Astrocyte (in vitro differentiated cells and primary cell): ENCODE measurements around the gene TFRC. TPM values are rescaled to one million over a fixed set of nuclear protein-coding genes. Genes with fewer than 3 reads are reported as not detected.

Experiments
- DNase-seq: peaks from one replicate; pipeline ENCODE4 v3.0.0-alpha.2; 2010; ENCODE audit warnings: low read depth
- FAIRE-seq: peaks from 2 replicates; lab custom pipeline; 2011; peaks lifted over from hg19 to GRCh38; lab: Jason Lieb, UNC
- H2AFZ ChIP-seq: 2 replicates; pipeline ENCODE4 v1.6.0; 2012; ENCODE audit warnings: low read depth, low read length, inconsistent platforms
- H3K27ac ChIP-seq: 2 replicates; pipeline ENCODE4 v1.5.1; 2011; ENCODE audit warnings: low read depth, low read length, inconsistent platforms
- H3K27me3 ChIP-seq: 2 replicates; pipeline ENCODE4 v1.6.0; 2011; ENCODE audit warnings: low read length, inconsistent platforms; ENCODE audit not compliant: insufficient read depth
- H3K36me3 ChIP-seq: 2 replicates; pipeline ENCODE4 v1.5.1; 2011; ENCODE audit warnings: low read length, inconsistent platforms; ENCODE audit not compliant: insufficient read depth
- H3K4me1 ChIP-seq: 2 replicates; pipeline ENCODE4 v1.5.1; 2011; ENCODE audit warnings: low read length, inconsistent platforms; ENCODE audit not compliant: insufficient read depth
- H3K4me2 ChIP-seq: 2 replicates; pipeline ENCODE4 v1.6.0; 2012; ENCODE audit warnings: low read length, inconsistent platforms
- H3K4me3 ChIP-seq: 2 replicates; pipeline ENCODE4 v1.5.1; 2011; ENCODE audit warnings: low read depth, mild to moderate bottlenecking, low read length, inconsistent platforms; ENCODE audit not compliant: insufficient read depth
- H3K79me2 ChIP-seq: 2 replicates; pipeline ENCODE4 v1.6.0; 2012; ENCODE audit warnings: mild to moderate bottlenecking, low read length, inconsistent platforms; ENCODE audit not compliant: insufficient read depth
- H3K9ac ChIP-seq: 2 replicates; pipeline ENCODE4 v1.6.0; 2012; ENCODE audit warnings: mild to moderate bottlenecking, low read length, inconsistent platforms
- H3K9me3 ChIP-seq: 2 replicates; pipeline ENCODE4 v1.5.1; 2012; ENCODE audit warnings: low read depth, mild to moderate bottlenecking, low read length, inconsistent platforms; ENCODE audit not compliant: insufficient read depth
- H4K20me1 ChIP-seq: 2 replicates; pipeline ENCODE4 v1.6.0; 2012; ENCODE audit warnings: low read length, inconsistent platforms; ENCODE audit not compliant: insufficient read depth
- H3K27ac Mint-ChIP-seq: one replicate; pipeline ENCODE4 v1.8.0; 2021; ENCODE audit warnings: mild to moderate bottlenecking, mixed read lengths; ENCODE audit not compliant: unreplicated experiment
- H3K27me3 Mint-ChIP-seq: one replicate; pipeline ENCODE4 v1.8.0; 2021; ENCODE audit warnings: low read depth, mixed read lengths; ENCODE audit not compliant: unreplicated experiment
- H3K36me3 Mint-ChIP-seq: one replicate; pipeline ENCODE4 v1.8.0; 2021; ENCODE audit warnings: low read depth, mixed read lengths; ENCODE audit not compliant: unreplicated experiment
- H3K4me1 Mint-ChIP-seq: one replicate; pipeline ENCODE4 v1.8.0; 2021; ENCODE audit warnings: low read depth, mixed read lengths; ENCODE audit not compliant: unreplicated experiment
- H3K4me3 Mint-ChIP-seq: one replicate; pipeline ENCODE4 v1.8.0; 2021; ENCODE audit warnings: mild to moderate bottlenecking, moderate library complexity, mixed read lengths; ENCODE audit not compliant: unreplicated experiment
- H3K9me3 Mint-ChIP-seq: one replicate; pipeline ENCODE4 v1.8.0; 2021; ENCODE audit warnings: mild to moderate bottlenecking, mixed read lengths; ENCODE audit not compliant: unreplicated experiment
- EZH2 ChIP-seq: IDR thresholded peaks from 2 replicates; pipeline ENCODE4 v1.6.1; 2012; ENCODE audit warnings: mild to moderate bottlenecking, low read length, inconsistent platforms; ENCODE audit not compliant: insufficient read depth
- total RNA-seq: library from RNA; stranded (reverse); gene quantifications from 2 replicates; pipeline ENCODE4 v1.2.1, GENCODE V29; 2021
- TF ChIP-seq, protein P1 (sequence below): IDR thresholded peaks from 2 replicates; pipeline ENCODE4 v1.5.1; 2011; ENCODE audit warnings: low read depth, mild to moderate bottlenecking, inconsistent platforms, low read length, moderate library complexity; ENCODE audit not compliant: insufficient read depth

TFRC gene
- total RNA-seq, 1 donor from 2014 or later = 98.4 TPM

DNA sequence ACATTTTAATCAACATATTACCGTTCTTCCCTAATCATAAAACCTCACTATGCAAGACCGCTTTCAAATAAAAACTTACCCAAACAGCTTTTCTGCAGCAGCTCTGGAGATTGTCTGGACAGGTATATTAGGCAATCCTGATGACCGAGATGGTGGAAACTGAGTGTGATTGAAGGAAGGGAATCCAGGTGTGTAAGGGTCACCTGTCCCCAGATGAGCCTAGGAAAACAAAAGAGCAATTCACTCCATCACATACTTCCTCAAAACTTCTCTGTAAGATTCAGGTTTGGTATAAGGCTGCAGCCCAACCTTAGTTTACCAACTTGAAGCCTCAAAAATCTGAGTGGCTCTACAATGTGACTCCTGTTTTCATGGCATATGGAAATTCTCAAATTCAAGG lies 14.5 kb downstream of the TFRC start:
- Mint-ChIP-seq H3K27ac (no peak overlapping the region), H3K9me3 (no peaks in the 10 kb centered on the region), H3K27me3 (no peaks in the 10 kb centered on the region), H3K4me1 (peaks cover 11% of the 10 kb centered on the region), H3K4me3 (no peak overlapping the region), H3K36me3 (peaks cover 15% of the 10 kb centered on the region)
- Histone ChIP-seq H3K36me3 (peaks cover 63% of the 10 kb centered on the region), H4K20me1 (peaks cover 7% of the 10 kb centered on the region), H3K4me1 (peaks cover 3% of the 10 kb centered on the region), H3K9ac (no peak overlapping the region), H2AFZ (no peak overlapping the region), H3K27ac (no peak overlapping the region), H3K4me3 (no peak overlapping the region), H3K79me2 (no peaks in the 10 kb centered on the region), H3K27me3 (no peaks in the 10 kb centered on the region), H3K9me3 (no peaks in the 10 kb centered on the region), H3K4me2 (no peak overlapping the region)
- FAIRE-seq (no peak), DNase-seq (no peak)
- TF ChIP-seq, protein P1, sequence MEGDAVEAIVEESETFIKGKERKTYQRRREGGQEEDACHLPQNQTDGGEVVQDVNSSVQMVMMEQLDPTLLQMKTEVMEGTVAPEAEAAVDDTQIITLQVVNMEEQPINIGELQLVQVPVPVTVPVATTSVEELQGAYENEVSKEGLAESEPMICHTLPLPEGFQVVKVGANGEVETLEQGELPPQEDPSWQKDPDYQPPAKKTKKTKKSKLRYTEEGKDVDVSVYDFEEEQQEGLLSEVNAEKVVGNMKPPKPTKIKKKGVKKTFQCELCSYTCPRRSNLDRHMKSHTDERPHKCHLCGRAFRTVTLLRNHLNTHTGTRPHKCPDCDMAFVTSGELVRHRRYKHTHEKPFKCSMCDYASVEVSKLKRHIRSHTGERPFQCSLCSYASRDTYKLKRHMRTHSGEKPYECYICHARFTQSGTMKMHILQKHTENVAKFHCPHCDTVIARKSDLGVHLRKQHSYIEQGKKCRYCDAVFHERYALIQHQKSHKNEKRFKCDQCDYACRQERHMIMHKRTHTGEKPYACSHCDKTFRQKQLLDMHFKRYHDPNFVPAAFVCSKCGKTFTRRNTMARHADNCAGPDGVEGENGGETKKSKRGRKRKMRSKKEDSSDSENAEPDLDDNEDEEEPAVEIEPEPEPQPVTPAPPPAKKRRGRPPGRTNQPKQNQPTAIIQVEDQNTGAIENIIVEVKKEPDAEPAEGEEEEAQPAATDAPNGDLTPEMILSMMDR = no peak
- no peak for TF ChIP-seq EZH2

DNA sequence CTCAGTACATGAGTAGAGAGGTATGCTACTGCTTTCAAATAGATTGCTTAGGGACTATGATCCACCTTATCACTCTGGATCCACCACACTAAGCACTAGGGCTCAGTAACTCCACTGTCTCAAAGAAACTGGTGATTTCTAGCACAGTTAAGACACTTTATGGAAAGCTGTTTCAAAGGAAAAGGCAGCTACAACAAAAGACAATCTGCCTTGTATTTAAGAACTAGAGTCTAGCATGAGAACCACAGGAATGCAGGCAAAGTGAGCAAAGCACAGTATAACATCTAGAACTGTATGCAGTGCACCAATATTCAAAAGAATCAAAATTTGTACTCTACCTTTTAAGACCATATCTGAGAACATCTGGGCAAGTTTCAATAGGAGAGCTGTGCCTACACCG lies 17.9 kb downstream of the TFRC start:
- Histone ChIP-seq H3K36me3 (peaks cover 47% of the 10 kb centered on the region), H2AFZ (no peak overlapping the region), H3K9me3 (no peaks in the 10 kb centered on the region), H3K9ac (peak overlapping the region; percentile 46), H3K4me3 (no peak overlapping the region), H3K79me2 (no peaks in the 10 kb centered on the region), H3K4me2 (no peak overlapping the region), H3K27me3 (no peaks in the 10 kb centered on the region), H3K27ac (peak overlapping the region; percentile 40), H3K4me1 (peaks cover 3% of the 10 kb centered on the region), H4K20me1 (no peaks in the 10 kb centered on the region)
- Mint-ChIP-seq H3K4me3 (peak overlapping the region; percentile 51), H3K36me3 (peaks cover 16% of the 10 kb centered on the region), H3K4me1 (peaks cover 11% of the 10 kb centered on the region), H3K9me3 (no peaks in the 10 kb centered on the region), H3K27ac (peak overlapping the region; percentile 90), H3K27me3 (no peaks in the 10 kb centered on the region)
- FAIRE-seq (no peak), DNase-seq (peak; percentile 26)
- TF ChIP-seq, protein P1 = no peak
- TF ChIP-seq EZH2 = no peak

DNA sequence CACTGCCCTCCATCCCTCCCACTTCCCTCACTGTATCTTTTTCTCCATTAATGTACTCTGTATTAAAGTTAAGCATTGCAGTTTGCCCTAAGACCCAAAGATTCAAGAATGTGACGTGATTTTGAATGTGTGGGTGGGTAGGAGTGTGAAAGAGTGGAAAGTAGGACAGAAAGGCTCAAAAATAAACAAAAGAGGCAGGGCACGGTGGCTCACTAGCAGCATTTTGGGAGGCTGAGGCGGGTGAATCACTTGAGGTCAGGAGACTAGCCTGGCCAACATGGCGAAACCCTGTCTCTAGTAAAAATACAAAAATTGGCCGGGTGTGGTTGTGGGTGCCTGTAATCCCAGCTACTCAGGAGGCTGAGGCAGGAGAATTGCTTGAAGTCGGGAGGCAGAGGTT lies 18.4 kb downstream of the TFRC start:
- H3K9me3 ChIP-seq = no peaks in the 10 kb centered on the region
- H3K4me3 ChIP-seq = no peak overlapping the region
- peaks cover 11% of the 10 kb centered on the region for H3K4me1 Mint-ChIP-seq
- H3K4me3 Mint-ChIP-seq = no peak overlapping the region
- no peak overlapping the region for H2AFZ ChIP-seq
- peak; percentile 59 for DNase-seq
- H3K27me3 ChIP-seq = no peaks in the 10 kb centered on the region
- peaks cover 45% of the 10 kb centered on the region for H3K36me3 ChIP-seq
- no peak overlapping the region for H3K4me2 ChIP-seq
- H3K9me3 Mint-ChIP-seq = no peaks in the 10 kb centered on the region
- peak overlapping the region; percentile 40 for H3K27ac ChIP-seq
- H4K20me1 ChIP-seq = no peaks in the 10 kb centered on the region
- no peaks in the 10 kb centered on the region for H3K27me3 Mint-ChIP-seq
- H3K9ac ChIP-seq = peak overlapping the region; percentile 46
- H3K4me1 ChIP-seq = peaks cover 3% of the 10 kb centered on the region
- H3K27ac Mint-ChIP-seq = peak overlapping the region; percentile 90
- TF ChIP-seq, protein P1 = no peak
- no peak for TF ChIP-seq EZH2
- FAIRE-seq = no peak
- H3K79me2 ChIP-seq = no peaks in the 10 kb centered on the region
- H3K36me3 Mint-ChIP-seq = peaks cover 16% of the 10 kb centered on the region
